HL-60 (cell line): Measurements from ENCODE around the gene C1orf141.

Experiments
- DNase-seq, 2 experiments: peaks; one replicate each; pipeline ENCODE4 v3.0.0-alpha.2; 2010 to 2020; ENCODE audit warnings: low read depth in 1 of 2, low spot score in 1 of 2
- H3K27ac ChIP-seq: fragments of 250-450 bp; sonication (Bioruptor Pico); replicated peaks from 2 replicates; pipeline ENCODE4 v1.5.1; 2020; ENCODE audit warnings: mild to moderate bottlenecking, moderate library complexity
- H3K27me3 ChIP-seq: fragments of 250-450 bp; sonication (Bioruptor Pico); 2 replicates; pipeline ENCODE4 v1.5.1; 2021; ENCODE audit warnings: mild to moderate bottlenecking, moderate library complexity; ENCODE audit not compliant: insufficient read depth, poor library complexity, severe bottlenecking
- H3K4me3 ChIP-seq: replicated peaks from 2 replicates; pipeline ENCODE4 v1.5.1; 2011; ENCODE audit warnings: mild to moderate bottlenecking, control low read depth, low read length; ENCODE audit not compliant: insufficient read depth
- GABPA ChIP-seq: IDR thresholded peaks from 2 replicates; pipeline ENCODE4 v1.6.1; 2012; ENCODE audit warnings: low read depth
- POLR2AphosphoS5 ChIP-seq: IDR thresholded peaks from 2 replicates; pipeline ENCODE4 v1.6.1; 2012; ENCODE audit warnings: low read depth
- SPI1 ChIP-seq: IDR thresholded peaks from 2 replicates; pipeline ENCODE4 v1.6.1; 2012; ENCODE audit warnings: low read depth, mild to moderate bottlenecking, borderline replicate concordance
- TF ChIP-seq, protein P1 (sequence below): IDR thresholded peaks from one replicate; pipeline ENCODE4 v1.5.1; 2011; ENCODE audit warnings: low read length, control low read depth, inconsistent platforms; ENCODE audit not compliant: insufficient read depth
- TF ChIP-seq, protein P2 (sequence below): IDR thresholded peaks from 2 replicates; pipeline ENCODE4 v1.6.1; 2012; ENCODE audit warnings: low read depth; ENCODE audit not compliant: insufficient replicate concordance

The C1orf141 gene

DNA sequence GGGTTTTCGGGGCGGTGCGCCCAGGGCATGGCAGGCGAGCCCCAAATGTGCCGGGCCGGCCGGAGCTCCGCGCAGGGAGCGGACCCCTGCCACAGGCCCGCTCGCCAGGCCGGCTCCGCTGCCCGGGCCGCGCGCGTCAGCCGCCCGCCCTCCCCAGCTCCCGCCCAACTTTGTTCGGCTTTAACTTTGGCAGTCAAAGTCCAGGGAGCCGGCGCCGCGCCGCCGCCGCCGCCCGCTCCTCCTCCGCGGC, 81.3 kb downstream of the C1orf141 start:
- Histone ChIP-seq H3K27ac (peak overlapping the region; percentile 84), H3K4me3 (peak overlapping the region; percentile 79), H3K27me3 (no peaks in the 10 kb centered on the region)
- TF ChIP-seq SPI1 = no peak
- TF ChIP-seq, protein P1, sequence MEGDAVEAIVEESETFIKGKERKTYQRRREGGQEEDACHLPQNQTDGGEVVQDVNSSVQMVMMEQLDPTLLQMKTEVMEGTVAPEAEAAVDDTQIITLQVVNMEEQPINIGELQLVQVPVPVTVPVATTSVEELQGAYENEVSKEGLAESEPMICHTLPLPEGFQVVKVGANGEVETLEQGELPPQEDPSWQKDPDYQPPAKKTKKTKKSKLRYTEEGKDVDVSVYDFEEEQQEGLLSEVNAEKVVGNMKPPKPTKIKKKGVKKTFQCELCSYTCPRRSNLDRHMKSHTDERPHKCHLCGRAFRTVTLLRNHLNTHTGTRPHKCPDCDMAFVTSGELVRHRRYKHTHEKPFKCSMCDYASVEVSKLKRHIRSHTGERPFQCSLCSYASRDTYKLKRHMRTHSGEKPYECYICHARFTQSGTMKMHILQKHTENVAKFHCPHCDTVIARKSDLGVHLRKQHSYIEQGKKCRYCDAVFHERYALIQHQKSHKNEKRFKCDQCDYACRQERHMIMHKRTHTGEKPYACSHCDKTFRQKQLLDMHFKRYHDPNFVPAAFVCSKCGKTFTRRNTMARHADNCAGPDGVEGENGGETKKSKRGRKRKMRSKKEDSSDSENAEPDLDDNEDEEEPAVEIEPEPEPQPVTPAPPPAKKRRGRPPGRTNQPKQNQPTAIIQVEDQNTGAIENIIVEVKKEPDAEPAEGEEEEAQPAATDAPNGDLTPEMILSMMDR = no peak
- no peak for TF ChIP-seq GABPA
- TF ChIP-seq, protein P2, sequence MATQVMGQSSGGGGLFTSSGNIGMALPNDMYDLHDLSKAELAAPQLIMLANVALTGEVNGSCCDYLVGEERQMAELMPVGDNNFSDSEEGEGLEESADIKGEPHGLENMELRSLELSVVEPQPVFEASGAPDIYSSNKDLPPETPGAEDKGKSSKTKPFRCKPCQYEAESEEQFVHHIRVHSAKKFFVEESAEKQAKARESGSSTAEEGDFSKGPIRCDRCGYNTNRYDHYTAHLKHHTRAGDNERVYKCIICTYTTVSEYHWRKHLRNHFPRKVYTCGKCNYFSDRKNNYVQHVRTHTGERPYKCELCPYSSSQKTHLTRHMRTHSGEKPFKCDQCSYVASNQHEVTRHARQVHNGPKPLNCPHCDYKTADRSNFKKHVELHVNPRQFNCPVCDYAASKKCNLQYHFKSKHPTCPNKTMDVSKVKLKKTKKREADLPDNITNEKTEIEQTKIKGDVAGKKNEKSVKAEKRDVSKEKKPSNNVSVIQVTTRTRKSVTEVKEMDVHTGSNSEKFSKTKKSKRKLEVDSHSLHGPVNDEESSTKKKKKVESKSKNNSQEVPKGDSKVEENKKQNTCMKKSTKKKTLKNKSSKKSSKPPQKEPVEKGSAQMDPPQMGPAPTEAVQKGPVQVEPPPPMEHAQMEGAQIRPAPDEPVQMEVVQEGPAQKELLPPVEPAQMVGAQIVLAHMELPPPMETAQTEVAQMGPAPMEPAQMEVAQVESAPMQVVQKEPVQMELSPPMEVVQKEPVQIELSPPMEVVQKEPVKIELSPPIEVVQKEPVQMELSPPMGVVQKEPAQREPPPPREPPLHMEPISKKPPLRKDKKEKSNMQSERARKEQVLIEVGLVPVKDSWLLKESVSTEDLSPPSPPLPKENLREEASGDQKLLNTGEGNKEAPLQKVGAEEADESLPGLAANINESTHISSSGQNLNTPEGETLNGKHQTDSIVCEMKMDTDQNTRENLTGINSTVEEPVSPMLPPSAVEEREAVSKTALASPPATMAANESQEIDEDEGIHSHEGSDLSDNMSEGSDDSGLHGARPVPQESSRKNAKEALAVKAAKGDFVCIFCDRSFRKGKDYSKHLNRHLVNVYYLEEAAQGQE = no peak
- no peak for DNase-seq

DNA sequence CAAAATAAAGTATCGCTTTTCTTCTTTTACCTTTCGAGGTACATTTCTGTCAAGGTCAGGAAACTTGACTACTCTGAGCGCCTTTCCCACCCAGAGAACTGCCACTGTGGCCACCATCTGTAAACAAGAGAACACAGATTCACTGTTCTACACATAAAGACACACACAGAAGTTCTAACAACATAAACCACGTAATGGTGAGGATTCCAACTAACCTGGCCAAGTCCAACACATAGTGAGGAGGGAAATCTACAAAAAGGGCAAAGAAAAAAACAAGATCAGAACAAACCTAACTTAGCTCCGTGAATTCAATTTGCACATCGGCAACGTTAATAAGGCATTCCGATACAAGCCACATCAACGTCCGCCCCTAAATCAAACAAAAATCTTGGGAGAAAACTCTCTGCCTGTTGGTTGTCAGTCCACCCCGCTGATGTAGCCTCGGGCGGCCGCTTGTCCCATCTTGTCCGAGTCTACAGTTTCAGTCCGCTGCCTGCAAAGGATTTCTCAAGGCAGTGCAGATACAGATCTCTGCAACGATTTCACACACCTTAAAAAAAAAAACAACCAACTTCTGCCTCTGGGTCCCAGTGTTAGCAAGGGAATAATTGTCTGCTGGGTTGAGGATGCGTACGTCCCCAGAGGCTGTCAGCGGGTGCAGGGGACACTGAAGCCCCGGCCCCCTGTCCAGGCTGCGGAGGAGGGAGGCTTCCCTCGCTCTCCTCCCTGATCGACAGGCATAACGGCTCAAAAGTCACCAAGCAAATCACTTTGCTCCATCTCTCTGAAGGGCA, 81.8 kb downstream of the C1orf141 start:
- H3K27ac ChIP-seq = peak overlapping the region; percentile 63
- H3K4me3 ChIP-seq = peak overlapping the region; percentile 79
- TF ChIP-seq, protein P2 = no peak
- no peak for TF ChIP-seq SPI1
- TF ChIP-seq POLR2AphosphoS5 = no peak; the same call in 1 of the 2 replicates
- TF ChIP-seq, protein P1 = no peak
- no peak for TF ChIP-seq GABPA
- peak in 1 of 2 experiments; percentile 25 for DNase-seq
- H3K27me3 ChIP-seq = no peaks in the 10 kb centered on the region

DNA sequence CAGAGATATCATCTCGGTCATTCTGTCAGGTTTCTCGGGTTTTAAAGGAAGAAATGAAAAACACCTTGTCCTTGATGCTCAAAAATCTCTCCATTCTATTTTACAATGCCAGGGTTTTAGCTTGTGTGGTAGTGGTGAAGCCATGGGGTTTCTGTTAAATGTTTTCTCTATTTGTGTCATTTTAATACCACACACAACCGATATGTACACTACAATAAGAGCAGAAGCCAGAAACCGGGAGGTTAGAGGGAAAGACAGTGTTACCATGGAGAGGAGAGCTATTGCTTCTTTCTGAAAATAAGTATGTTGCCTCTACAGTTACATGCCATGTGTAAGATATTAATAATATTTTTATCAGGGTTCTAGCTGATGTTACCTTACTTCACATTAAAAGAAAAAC, 83.6 kb downstream of the C1orf141 start:
- Histone ChIP-seq H3K27me3 (no peaks in the 10 kb centered on the region), H3K4me3 (no peak overlapping the region), H3K27ac (no peak overlapping the region)
- TF ChIP-seq, protein P1 = no peak
- DNase-seq = no peak

DNA sequence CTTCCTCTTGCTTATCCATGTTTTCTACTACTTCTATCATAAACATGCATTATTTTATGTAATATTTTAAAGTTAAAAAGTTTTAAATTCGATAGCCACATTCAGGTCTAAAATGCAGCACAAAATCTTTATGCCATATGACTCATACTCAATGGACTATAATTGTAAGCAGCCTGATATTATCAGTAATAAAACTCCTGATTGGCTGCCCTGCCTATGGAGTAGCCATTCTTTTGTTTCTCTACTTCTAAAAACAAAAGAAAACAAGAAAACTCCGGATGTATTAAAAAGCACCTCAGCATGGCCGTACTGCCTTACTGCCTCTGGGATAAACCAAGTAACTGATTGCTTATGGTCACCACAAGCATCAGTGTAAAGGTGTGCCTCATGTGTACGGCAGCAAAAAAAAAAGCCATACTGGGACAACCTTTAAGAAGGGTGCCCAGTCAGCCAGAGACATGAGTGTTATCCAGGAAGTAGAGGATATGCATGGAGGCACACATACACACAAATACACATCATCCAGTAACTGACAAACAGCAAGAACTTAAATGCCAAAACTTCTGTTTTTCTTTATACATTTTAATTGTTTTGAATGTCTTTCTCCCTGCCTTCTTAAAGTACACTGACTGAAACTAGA, 90.0 kb downstream of the C1orf141 start:
- Histone ChIP-seq H3K4me3 (no peak overlapping the region), H3K27ac (no peak overlapping the region)
- DNase-seq = no peak

More for the DNA sequence above, 90.0 kb downstream of the C1orf141 start:
- TF ChIP-seq, protein P1 = no peak
- TF ChIP-seq GABPA (no peak), SPI1 (no peak), POLR2AphosphoS5 (no peak)
- TF ChIP-seq, protein P2 = no peak
- no peaks in the 10 kb centered on the region for H3K27me3 ChIP-seq
